CD1c-positive myeloid dendritic cell (primary cell): ENCODE data around the gene UTS2R.
"Not testable (repeated sequence)": the region's sequence is repeated elsewhere in the genome, so short reads cannot be mapped to it uniquely, and the experiment has no call there.

ENCODE experiments used
- DNase-seq: peaks from one replicate; pipeline ENCODE4 v3.0.0-alpha.2; 2016; ENCODE audit errors: extremely low spot score

The UTS2R gene

GRCh38 chr17:82375359-82376041 is 3.9 kb downstream of the UTS2R start:
- no peak for DNase-seq

- no peak for DNase-seq
Measured at GRCh38 chr17:82376042-82376730, 4.6 kb downstream of the UTS2R start.

- not testable (repeated sequence) for DNase-seq
Measured at GRCh38 chr17:82377294-82377693, 5.7 kb downstream of the UTS2R start.

GRCh38 chr17:82377924-82378740 is 6.6 kb downstream of the UTS2R start:
- DNase-seq: no peak

- DNase-seq: no peak
Measured at GRCh38 chr17:82378741-82379021, 7.1 kb downstream of the UTS2R start.

- no peak for DNase-seq
Measured at GRCh38 chr17:82380860-82381702, 9.5 kb downstream of the UTS2R start.

- not testable (repeated sequence) for DNase-seq
Measured at GRCh38 chr17:82381703-82382009, 10.1 kb downstream of the UTS2R start.

GRCh38 chr17:82382220-82382932 is 10.8 kb downstream of the UTS2R start:
- DNase-seq: not testable (repeated sequence)

- no peak for DNase-seq
Measured at GRCh38 chr17:82382933-82383255, 11.3 kb downstream of the UTS2R start.

GRCh38 chr17:82383411-82383810 is 11.8 kb downstream of the UTS2R start:
- no peak for DNase-seq

- DNase-seq: no peak
Measured at GRCh38 chr17:82384051-82384729, 12.6 kb downstream of the UTS2R start.

GRCh38 chr17:82384730-82385481 is 13.3 kb downstream of the UTS2R start:
- DNase-seq: no peak

- no peak for DNase-seq
Measured at GRCh38 chr17:82385559-82386254, 14.1 kb downstream of the UTS2R start.

- no peak for DNase-seq
Measured at GRCh38 chr17:82386255-82386831, 14.8 kb downstream of the UTS2R start.

- no peak for DNase-seq
Measured at GRCh38 chr17:82386881-82387704, 15.5 kb downstream of the UTS2R start.

- DNase-seq: no peak
Measured at GRCh38 chr17:82387705-82388106, 16.1 kb downstream of the UTS2R start.

- no peak for DNase-seq
Measured at GRCh38 chr17:82388223-82388921, 16.8 kb downstream of the UTS2R start.

GRCh38 chr17:82388922-82389283 is 17.3 kb downstream of the UTS2R start:
- no peak for DNase-seq
